HL-60 (cell line): ENCODE results near the gene EYS.
A peak's percentile ranks its signal among the peaks of the same experiment; 100 is the strongest.

ENCODE experiments used
- DNase-seq, 2 experiments: peaks; one replicate each; pipeline ENCODE4 v3.0.0-alpha.2; 2010 to 2020; ENCODE audit warnings: low read depth in 1 of 2, low spot score in 1 of 2
- H3K27ac ChIP-seq: fragments of 250-450 bp; sonication (Bioruptor Pico); replicated peaks from 2 replicates; pipeline ENCODE4 v1.5.1; 2020; ENCODE audit warnings: mild to moderate bottlenecking, moderate library complexity
- H3K27me3 ChIP-seq: fragments of 250-450 bp; sonication (Bioruptor Pico); 2 replicates; pipeline ENCODE4 v1.5.1; 2021; ENCODE audit warnings: mild to moderate bottlenecking, moderate library complexity; ENCODE audit not compliant: insufficient read depth, poor library complexity, severe bottlenecking
- H3K4me3 ChIP-seq: replicated peaks from 2 replicates; pipeline ENCODE4 v1.5.1; 2011; ENCODE audit warnings: mild to moderate bottlenecking, control low read depth, low read length; ENCODE audit not compliant: insufficient read depth
- GABPA ChIP-seq: IDR thresholded peaks from 2 replicates; pipeline ENCODE4 v1.6.1; 2012; ENCODE audit warnings: low read depth
- POLR2AphosphoS5 ChIP-seq: IDR thresholded peaks from 2 replicates; pipeline ENCODE4 v1.6.1; 2012; ENCODE audit warnings: low read depth
- SPI1 ChIP-seq: IDR thresholded peaks from 2 replicates; pipeline ENCODE4 v1.6.1; 2012; ENCODE audit warnings: low read depth, mild to moderate bottlenecking, borderline replicate concordance
- TF ChIP-seq, protein P1 (sequence below): IDR thresholded peaks from 2 replicates; pipeline ENCODE4 v1.6.1; 2012; ENCODE audit warnings: low read depth; ENCODE audit not compliant: insufficient replicate concordance
- TF ChIP-seq, protein P2 (sequence below): IDR thresholded peaks from one replicate; pipeline ENCODE4 v1.5.1; 2011; ENCODE audit warnings: low read length, control low read depth, inconsistent platforms; ENCODE audit not compliant: insufficient read depth

The EYS gene

DNA sequence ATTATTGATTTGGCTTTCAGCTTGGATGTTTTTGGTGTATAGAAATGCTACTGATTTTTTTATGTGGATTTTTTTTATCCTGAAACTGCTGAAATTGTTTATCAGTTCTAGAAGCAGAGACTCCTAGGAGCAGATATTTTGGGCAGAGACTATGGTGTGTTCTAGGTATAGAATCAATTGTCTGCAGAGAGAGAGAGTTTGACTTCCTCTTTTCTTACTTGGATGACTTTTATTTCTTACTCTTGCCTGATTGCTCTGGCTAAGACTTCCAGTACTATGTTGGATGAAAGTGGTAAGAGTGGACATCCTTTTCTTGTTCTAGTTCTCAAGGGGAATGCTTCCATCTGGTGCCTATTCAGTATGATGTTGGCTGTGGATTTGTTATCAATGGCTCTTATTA lies 1700.8 kb downstream of the EYS start:
- no peak overlapping the region for H3K4me3 ChIP-seq
- no peak overlapping the region for H3K27ac ChIP-seq
- no peaks in the 10 kb centered on the region for H3K27me3 ChIP-seq
- DNase-seq, result no peak
- TF ChIP-seq, protein P1, sequence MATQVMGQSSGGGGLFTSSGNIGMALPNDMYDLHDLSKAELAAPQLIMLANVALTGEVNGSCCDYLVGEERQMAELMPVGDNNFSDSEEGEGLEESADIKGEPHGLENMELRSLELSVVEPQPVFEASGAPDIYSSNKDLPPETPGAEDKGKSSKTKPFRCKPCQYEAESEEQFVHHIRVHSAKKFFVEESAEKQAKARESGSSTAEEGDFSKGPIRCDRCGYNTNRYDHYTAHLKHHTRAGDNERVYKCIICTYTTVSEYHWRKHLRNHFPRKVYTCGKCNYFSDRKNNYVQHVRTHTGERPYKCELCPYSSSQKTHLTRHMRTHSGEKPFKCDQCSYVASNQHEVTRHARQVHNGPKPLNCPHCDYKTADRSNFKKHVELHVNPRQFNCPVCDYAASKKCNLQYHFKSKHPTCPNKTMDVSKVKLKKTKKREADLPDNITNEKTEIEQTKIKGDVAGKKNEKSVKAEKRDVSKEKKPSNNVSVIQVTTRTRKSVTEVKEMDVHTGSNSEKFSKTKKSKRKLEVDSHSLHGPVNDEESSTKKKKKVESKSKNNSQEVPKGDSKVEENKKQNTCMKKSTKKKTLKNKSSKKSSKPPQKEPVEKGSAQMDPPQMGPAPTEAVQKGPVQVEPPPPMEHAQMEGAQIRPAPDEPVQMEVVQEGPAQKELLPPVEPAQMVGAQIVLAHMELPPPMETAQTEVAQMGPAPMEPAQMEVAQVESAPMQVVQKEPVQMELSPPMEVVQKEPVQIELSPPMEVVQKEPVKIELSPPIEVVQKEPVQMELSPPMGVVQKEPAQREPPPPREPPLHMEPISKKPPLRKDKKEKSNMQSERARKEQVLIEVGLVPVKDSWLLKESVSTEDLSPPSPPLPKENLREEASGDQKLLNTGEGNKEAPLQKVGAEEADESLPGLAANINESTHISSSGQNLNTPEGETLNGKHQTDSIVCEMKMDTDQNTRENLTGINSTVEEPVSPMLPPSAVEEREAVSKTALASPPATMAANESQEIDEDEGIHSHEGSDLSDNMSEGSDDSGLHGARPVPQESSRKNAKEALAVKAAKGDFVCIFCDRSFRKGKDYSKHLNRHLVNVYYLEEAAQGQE, result no peak
- peak; percentile 74 for TF ChIP-seq SPI1

DNA sequence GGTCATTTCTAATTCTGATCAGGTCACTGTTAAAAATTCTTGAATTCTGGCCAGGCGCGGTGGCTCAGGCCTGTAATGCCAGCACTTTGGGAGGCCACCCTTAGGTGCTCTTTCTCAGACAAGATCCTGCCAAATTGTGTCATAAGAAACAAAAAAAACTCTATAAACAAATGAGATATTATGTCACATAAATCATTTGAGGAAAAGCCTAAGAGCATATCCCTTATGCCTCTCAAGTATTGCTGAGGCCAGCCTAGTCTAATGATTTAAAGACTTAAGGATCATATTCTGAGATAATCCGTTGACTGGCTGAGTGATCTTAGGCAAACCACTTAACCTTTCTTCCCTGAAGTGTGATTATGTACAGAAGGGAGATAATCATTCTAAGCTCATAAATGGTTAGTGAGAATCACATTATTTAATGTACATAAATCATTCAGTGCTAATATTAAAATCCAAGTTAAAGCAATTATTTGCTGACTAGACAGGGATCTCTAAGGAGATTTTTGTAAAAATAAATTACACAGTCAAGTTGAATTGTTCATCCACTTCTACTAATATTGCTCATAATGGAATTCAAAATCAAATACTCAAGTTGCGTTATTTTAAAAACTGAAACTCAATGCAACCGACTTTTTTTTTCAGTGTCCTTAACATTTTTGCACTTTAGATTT lies 1706.1 kb downstream of the EYS start:
- no peak for DNase-seq
- TF ChIP-seq, protein P2, sequence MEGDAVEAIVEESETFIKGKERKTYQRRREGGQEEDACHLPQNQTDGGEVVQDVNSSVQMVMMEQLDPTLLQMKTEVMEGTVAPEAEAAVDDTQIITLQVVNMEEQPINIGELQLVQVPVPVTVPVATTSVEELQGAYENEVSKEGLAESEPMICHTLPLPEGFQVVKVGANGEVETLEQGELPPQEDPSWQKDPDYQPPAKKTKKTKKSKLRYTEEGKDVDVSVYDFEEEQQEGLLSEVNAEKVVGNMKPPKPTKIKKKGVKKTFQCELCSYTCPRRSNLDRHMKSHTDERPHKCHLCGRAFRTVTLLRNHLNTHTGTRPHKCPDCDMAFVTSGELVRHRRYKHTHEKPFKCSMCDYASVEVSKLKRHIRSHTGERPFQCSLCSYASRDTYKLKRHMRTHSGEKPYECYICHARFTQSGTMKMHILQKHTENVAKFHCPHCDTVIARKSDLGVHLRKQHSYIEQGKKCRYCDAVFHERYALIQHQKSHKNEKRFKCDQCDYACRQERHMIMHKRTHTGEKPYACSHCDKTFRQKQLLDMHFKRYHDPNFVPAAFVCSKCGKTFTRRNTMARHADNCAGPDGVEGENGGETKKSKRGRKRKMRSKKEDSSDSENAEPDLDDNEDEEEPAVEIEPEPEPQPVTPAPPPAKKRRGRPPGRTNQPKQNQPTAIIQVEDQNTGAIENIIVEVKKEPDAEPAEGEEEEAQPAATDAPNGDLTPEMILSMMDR, result no peak
- TF ChIP-seq, protein P1, result no peak
- TF ChIP-seq GABPA (no peak), POLR2AphosphoS5 (no peak), SPI1 (no peak)
- H3K4me3 ChIP-seq, result no peak overlapping the region
- H3K27ac ChIP-seq, result no peak overlapping the region
- H3K27me3 ChIP-seq, result no peaks in the 10 kb centered on the region

DNA sequence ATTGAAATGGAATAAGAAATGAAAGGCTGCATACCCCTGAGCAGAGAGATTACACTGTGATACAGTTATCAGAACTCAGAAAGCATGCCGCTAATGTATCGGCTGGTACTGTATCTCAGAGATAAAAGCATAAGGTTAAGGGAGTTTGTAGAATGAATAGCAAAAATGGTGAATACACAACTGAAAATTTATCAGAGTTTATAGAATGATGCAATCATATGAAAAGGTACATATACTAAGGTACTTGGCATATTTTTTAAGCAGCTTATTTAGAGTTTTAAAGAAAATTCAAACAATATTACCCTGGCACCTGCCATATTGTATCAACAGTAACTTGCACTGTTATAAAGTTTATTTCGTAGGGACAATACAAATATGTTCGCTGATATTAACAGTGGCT lies 1707.4 kb downstream of the EYS start:
- Histone ChIP-seq H3K27me3 (no peaks in the 10 kb centered on the region), H3K27ac (no peak overlapping the region), H3K4me3 (no peak overlapping the region)
- no peak for DNase-seq
- TF ChIP-seq SPI1, result no peak
- no peak for TF ChIP-seq POLR2AphosphoS5
- TF ChIP-seq, protein P1, result no peak
- no peak for TF ChIP-seq GABPA
- TF ChIP-seq, protein P2, result no peak
